ENCODE measurements around the gene TAF11. TPM values are rescaled to one million over a fixed set of nuclear protein-coding genes. Genes with fewer than 3 reads are reported as not detected.

TAF11 gene
- total and polyA plus RNA-seq, 2 of the 8 experiments (the other 6 are each of a cell fraction or from before 2014, with no cell fraction given) = 38.2 to 48.6 TPM

GRCh38 chr6:34888514-34888856 is 643 bp upstream of the TAF11 start:
- peak overlapping the region; percentile 83 to 97 for H3K4me2 ChIP-seq (ENCODE audit: insufficient read depth in 1 of 2, low read depth in 2 of 2, low read length in 2 of 2)
- H3K18ac ChIP-seq (ENCODE audit: extremely low read depth, low read length) = no peak overlapping the region
- TF ChIP-seq ATF2 (IDR thresholded peaks at IDR 0.05; ENCODE audit: low read length) (no peak), RFX5 (IDR thresholded peaks at IDR 0.05; ENCODE audit: borderline replicate concordance, low read depth, low read length) (no peak), RNF2 (IDR thresholded peaks at IDR 0.05; ENCODE audit: borderline replicate concordance, low read depth, low read length, missing control alignments, poor library complexity, severe bottlenecking) (no peak), EP300 (IDR thresholded peaks at IDR 0.05; ENCODE audit: borderline replicate concordance in 1 of 2, low read depth in 2 of 2, low read length in 2 of 2) (no peak), ATF3 (IDR thresholded peaks at IDR 0.05; ENCODE audit: insufficient read depth, low read depth, low read length) (no peak), FOSL1 (IDR thresholded peaks at IDR 0.05; ENCODE audit: insufficient read depth, low read depth, low read length) (no peak), TBP (IDR thresholded peaks at IDR 0.05; ENCODE audit: low read depth, low read length) (no peak), NRF1 (IDR thresholded peaks at IDR 0.05; ENCODE audit: low read depth, low read length) (no peak), JUND (IDR thresholded peaks at IDR 0.05; ENCODE audit: low read length) (no peak), KDM1A (IDR thresholded peaks at IDR 0.05; ENCODE audit: borderline replicate concordance, low read length) (no peak)
- H2BK15ac ChIP-seq (ENCODE audit: low read length) = no peak overlapping the region
- no peaks in the 10 kb centered on the region; a peak in 2 of 7 replicates for H3K4me1 ChIP-seq (replicated peaks in 1 of 4; ENCODE audit: control insufficient read depth in 3 of 4, insufficient read depth in 4 of 4, low read length in 3 of 4)
- no peak overlapping the region for H4K8ac ChIP-seq (ENCODE audit: extremely low read depth, insufficient read depth, low read length)
- 1% methylated on average over 5 of the region's 5 CpGs; no CpG with 5 or more reads in 1 of the 2 experiments for WGBS, 2 experiments (ENCODE audit: extremely low coverage in 1 of 2, insufficient coverage in 1 of 2, insufficient read length in 1 of 2, insufficient replicate concordance in 2 of 2, low coverage in 1 of 2, low lambda C conversion rate in 2 of 2, missing lambda C conversion rate in 1 of 2)
- no peak overlapping the region for H3K14ac ChIP-seq (ENCODE audit: insufficient read length)
- DNase-seq (ENCODE audit: low read depth in 1 of 2, low spot score in 2 of 2) (no peak), FAIRE-seq (no peak)
- peak overlapping the region; percentile 45 for H2AFZ ChIP-seq (ENCODE audit: low read length)
- H3K27ac ChIP-seq (ENCODE audit: low read depth, low read length) = peak overlapping the region; percentile 80
- no peak overlapping the region for H2AK5ac ChIP-seq (ENCODE audit: low read depth, low read length)
- peaks cover 16% of the 10 kb centered on the region for H3K23me2 ChIP-seq (ENCODE audit: low read depth, low read length)
- ChIA-PET POLR2A (ENCODE audit: partially characterized antibody) (interaction anchor here (0.7 to 6.1 kb wide), 15 partner anchors 10 to 681 kb away, joined by 3 to 48 read pairs (median 4); partner anchors contain the start of genes BLTP3A, SNRPC and ZNF76), CTCF (ENCODE audit: partially characterized antibody) (interaction anchor here (0.6 kb wide), 1 partner anchor 138 kb away, joined by 3 read pairs; no protein-coding TSS in a partner anchor)
- H2BK120ac ChIP-seq (replicated peaks; ENCODE audit: low read depth, low read length) = peak overlapping the region; percentile 56
- H2BK20ac ChIP-seq (ENCODE audit: low read length) = no peak overlapping the region
- H3K4ac ChIP-seq (replicated peaks; ENCODE audit: insufficient read length, low read depth, low read length) = peak overlapping the region; percentile 59
- peaks cover 2% of the 10 kb centered on the region; the same call in 1 of the 2 replicates for H3K79me1 ChIP-seq (ENCODE audit: low read depth, low read length)
- no peak overlapping the region for H2BK12ac ChIP-seq (ENCODE audit: low read depth, low read length)
- peak overlapping the region; percentile 83; the same call in 1 of the 2 replicates for H2BK5ac ChIP-seq (ENCODE audit: low read depth, low read length)
- peaks cover 0 to 2% (median 2%) of the 10 kb centered on the region in 4 experiments; a peak in 2 of 8 replicates for H3K36me3 ChIP-seq (ENCODE audit: control insufficient read depth in 2 of 4, insufficient read depth in 4 of 4, low read length in 3 of 4)
- H3K56ac ChIP-seq (replicated peaks; ENCODE audit: insufficient read length, low read depth, low read length) = no peak overlapping the region
- H3K27me3 ChIP-seq (replicated peaks in 1 of 4; ENCODE audit: control insufficient read depth in 3 of 4, extremely low read depth in 1 of 4, insufficient read depth in 3 of 4, low read length in 3 of 4) = no peaks in the 10 kb centered on the region
- H3K9ac ChIP-seq (replicated peaks in 1 of 4; ENCODE audit: extremely low read depth in 1 of 4, low read depth in 3 of 4, low read length in 3 of 4) = peak overlapping the region; percentile 74 to 96 (median 84)
- H3K9me3 ChIP-seq (ENCODE audit: insufficient read depth in 2 of 2, low read depth in 1 of 2, low read length in 1 of 2) = no peaks in the 10 kb centered on the region
- peaks cover 0 to 9% of the 10 kb centered on the region in 2 experiments for H4K20me1 ChIP-seq (replicated peaks in 1 of 2; ENCODE audit: control insufficient read depth in 1 of 2, insufficient read depth in 2 of 2, low read length in 2 of 2)
- H4K91ac ChIP-seq (replicated peaks; ENCODE audit: insufficient read length, low read length) = peak overlapping the region; percentile 22
- peaks cover 3 to 72% of the 10 kb centered on the region in 2 experiments for H3K79me2 ChIP-seq (ENCODE audit: control insufficient read depth in 1 of 2, insufficient read depth in 2 of 2, low read length in 2 of 2)
- peak overlapping the region; percentile 74 to 98 (median 94) for H3K4me3 ChIP-seq (ENCODE audit: extremely low read depth in 1 of 4, insufficient read depth in 2 of 4, low read depth in 3 of 4, low read length in 4 of 4)
- no peak overlapping the region for H4K5ac ChIP-seq (ENCODE audit: insufficient read length, low read depth, low read length)
- no peak overlapping the region for H3K23ac ChIP-seq (ENCODE audit: insufficient read length)
